Gastrocnemius medialis (tissue), 4 donors: ENCODE measurements around the gene SGMS1. TPM values are rescaled to one million over a fixed set of nuclear protein-coding genes. Genes with fewer than 3 reads are reported as not detected.

Experiments used
- ATAC-seq, 2 donors: fragments of 150-250 bp; one replicate each; pipeline ENCODE4 v1.9.1; 2016
- DNase-seq, 2 donors: peaks; one replicate each; pipeline ENCODE4 v3.0.0-alpha.2; 2019
- H3K27ac ChIP-seq, 4 donors: fragments of 200-600 bp; sonication (generic); 1 replicate in 1 of 4; 2 replicates in 3 of 4; pipeline ENCODE4 v1.5.1; 2016 to 2018; ENCODE audit warnings: mild to moderate bottlenecking in 2 of 4, moderate library complexity in 1 of 4
- H3K27me3 ChIP-seq, 3 donors: fragments of 200-600 bp; sonication (generic) in 2 of 3; 1 replicate in 1 of 3; 2 replicates in 2 of 3; pipeline versions ENCODE4 v1.5.1 to v1.6.0; 2016 to 2019; ENCODE audit warnings: mild to moderate bottlenecking in 1 of 3, moderate library complexity in 1 of 3
- H3K36me3 ChIP-seq, 2 donors: fragments of 200-600 bp; sonication (generic) in 1 of 2; one replicate each; pipeline ENCODE4 v1.5.1; 2017 to 2018
- H3K4me1 ChIP-seq, 2 donors: fragments of 200-600 bp; sonication (generic) in 1 of 2; one replicate each; pipeline ENCODE4 v1.5.1; 2016 to 2017; ENCODE audit warnings: mild to moderate bottlenecking in 2 of 2
- H3K4me3 ChIP-seq, 4 donors: fragments of 200-600 bp; sonication (generic) in 3 of 4; 1 replicate in 1 of 4; 2 replicates in 3 of 4; pipeline ENCODE4 v1.5.1; 2016 to 2019; ENCODE audit warnings: mild to moderate bottlenecking in 2 of 4
- H3K9me3 ChIP-seq, 3 donors: fragments of 200-600 bp; sonication (generic) in 2 of 3; 1 replicate in 1 of 3; 2 replicates in 2 of 3; pipeline ENCODE4 v1.5.1; 2016 to 2019
- POLR2A ChIP-seq, 2 donors: fragments of 450-650 bp; IDR thresholded peaks; one replicate each; pipeline ENCODE4 v1.6.1; 2017; ENCODE audit warnings: antibody characterized with exemption in 2 of 2, mild to moderate bottlenecking in 2 of 2, moderate library complexity in 2 of 2
- in situ Hi-C, 4 donors: fragments of 200-750 bp; cut with MboI; loops; one replicate each; pipeline versions ENCODE4 v1.15.0 to v1.8.0; 2017; ENCODE audit warnings: low sequenced_read_pairs in 4 of 4
- intact Hi-C: fragments of 100-400 bp; cut with DNase I; formaldehyde crosslinking; loops from one replicate; pipeline ENCODE4 v1.15.1; 2023; ENCODE audit warnings: low total_unique reads
- total RNA-seq, 4 donors: library from RNA; depleted of rRNA; stranded (reverse); fragments of >200 nt; gene quantifications; one replicate each; pipeline versions ENCODE4 v1.1.0 to v1.2.3, GENCODE V29; 2016
- TF ChIP-seq, protein P1 (sequence below), 5 experiments: fragments of 450-650 bp in 3 of 5; fragments of 200-600 bp in 2 of 5; sonication (generic) in 2 of 5; IDR thresholded peaks in 4 of 5; conservative IDR thresholded peaks in 1 of 5; 1 replicate in 4 of 5; 2 replicates in 1 of 5; pipeline ENCODE4 v1.5.1; 2016 to 2019; ENCODE audit warnings: antibody characterized with exemption in 5 of 5, mild to moderate bottlenecking in 3 of 5, moderate library complexity in 3 of 5

The SGMS1 gene
- total RNA-seq, 4 donors from 2014 or later = 17.6 to 30.7 (median 25.0) TPM

GRCh38 chr10:50640238-50640637 lies 16.5 kb upstream of the SGMS1 start:
- no peaks in the 10 kb centered on the region for H3K36me3 ChIP-seq
- H3K4me1 ChIP-seq = no peaks in the 10 kb centered on the region
- H3K4me3 ChIP-seq = no peak overlapping the region
- H3K27ac ChIP-seq = no peak overlapping the region
- no peak for DNase-seq
- no peak for ATAC-seq
- TF ChIP-seq POLR2A (IDR thresholded peaks at IDR 0.05) = no peak
- TF ChIP-seq, protein P1, sequence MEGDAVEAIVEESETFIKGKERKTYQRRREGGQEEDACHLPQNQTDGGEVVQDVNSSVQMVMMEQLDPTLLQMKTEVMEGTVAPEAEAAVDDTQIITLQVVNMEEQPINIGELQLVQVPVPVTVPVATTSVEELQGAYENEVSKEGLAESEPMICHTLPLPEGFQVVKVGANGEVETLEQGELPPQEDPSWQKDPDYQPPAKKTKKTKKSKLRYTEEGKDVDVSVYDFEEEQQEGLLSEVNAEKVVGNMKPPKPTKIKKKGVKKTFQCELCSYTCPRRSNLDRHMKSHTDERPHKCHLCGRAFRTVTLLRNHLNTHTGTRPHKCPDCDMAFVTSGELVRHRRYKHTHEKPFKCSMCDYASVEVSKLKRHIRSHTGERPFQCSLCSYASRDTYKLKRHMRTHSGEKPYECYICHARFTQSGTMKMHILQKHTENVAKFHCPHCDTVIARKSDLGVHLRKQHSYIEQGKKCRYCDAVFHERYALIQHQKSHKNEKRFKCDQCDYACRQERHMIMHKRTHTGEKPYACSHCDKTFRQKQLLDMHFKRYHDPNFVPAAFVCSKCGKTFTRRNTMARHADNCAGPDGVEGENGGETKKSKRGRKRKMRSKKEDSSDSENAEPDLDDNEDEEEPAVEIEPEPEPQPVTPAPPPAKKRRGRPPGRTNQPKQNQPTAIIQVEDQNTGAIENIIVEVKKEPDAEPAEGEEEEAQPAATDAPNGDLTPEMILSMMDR (IDR thresholded peaks at IDR 0.05 in 4 of 5, conservative IDR thresholded peaks at IDR 0.05 in 1 of 5) = no peak
- intact Hi-C loops = no loop called here
- H3K9me3 ChIP-seq = no peaks in the 10 kb centered on the region
- H3K27me3 ChIP-seq = no peaks in the 10 kb centered on the region
- in situ Hi-C loops = no loop called here

- H3K9me3 ChIP-seq = no peaks in the 10 kb centered on the region
- no peak overlapping the region for H3K4me3 ChIP-seq
- H3K27ac ChIP-seq = no peak overlapping the region
- TF ChIP-seq, protein P1 (IDR thresholded peaks at IDR 0.05 in 4 of 5, conservative IDR thresholded peaks at IDR 0.05 in 1 of 5) = no peak
- TF ChIP-seq POLR2A (IDR thresholded peaks at IDR 0.05) = no peak
- no peaks in the 10 kb centered on the region for H3K27me3 ChIP-seq
- no peaks in the 10 kb centered on the region for H3K36me3 ChIP-seq
- intact Hi-C loops (no loop called here), in situ Hi-C loops (loop anchor here in 1 of 4 donors (10.0 kb wide), 1 partner anchor 352 kb away; no protein-coding TSS in a partner anchor)
- DNase-seq (no peak), ATAC-seq (no peak)
- no peaks in the 10 kb centered on the region for H3K4me1 ChIP-seq
Observed at GRCh38 chr10:50636618-50637579, 13.1 kb upstream of the SGMS1 start.

DNA sequence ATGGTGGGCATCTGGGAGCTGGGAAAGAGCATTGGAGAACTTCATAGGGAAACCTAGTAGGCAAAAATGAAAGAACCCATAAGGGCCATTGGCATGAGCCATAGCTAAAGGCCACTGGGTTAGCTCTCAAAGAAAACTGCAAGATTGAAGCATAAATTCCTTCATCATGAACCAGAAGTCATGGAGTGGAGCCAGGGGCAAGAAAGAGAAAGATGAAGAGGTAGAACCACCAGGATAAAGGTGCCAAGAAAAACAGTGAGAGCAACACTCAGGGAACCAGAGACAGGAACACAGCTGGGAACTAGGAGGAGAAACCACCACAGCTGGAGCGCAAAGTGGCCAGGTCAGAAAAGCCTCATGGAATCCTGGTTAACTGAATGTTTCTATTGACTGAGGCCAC lies 11.5 kb upstream of the SGMS1 start:
- no peaks in the 10 kb centered on the region for H3K27me3 ChIP-seq
- no peaks in the 10 kb centered on the region for H3K4me1 ChIP-seq
- TF ChIP-seq POLR2A (IDR thresholded peaks at IDR 0.05) = no peak
- TF ChIP-seq, protein P1 (IDR thresholded peaks at IDR 0.05 in 4 of 5, conservative IDR thresholded peaks at IDR 0.05 in 1 of 5) = no peak
- peaks cover 0 to 7% of the 10 kb centered on the region in 2 donors for H3K36me3 ChIP-seq
- DNase-seq (no peak), ATAC-seq (no peak)
- no peak overlapping the region for H3K4me3 ChIP-seq
- in situ Hi-C loops = loop anchor here in 1 of 4 donors (10.0 kb wide), 1 partner anchor 350 kb away; no protein-coding TSS in a partner anchor
- intact Hi-C loops = no loop called here
- no peaks in the 10 kb centered on the region for H3K9me3 ChIP-seq
- no peak overlapping the region for H3K27ac ChIP-seq

- Histone ChIP-seq H3K9me3 (no peaks in the 10 kb centered on the region), H3K27me3 (no peaks in the 10 kb centered on the region), H3K36me3 (peaks cover 0 to 14% of the 10 kb centered on the region in 2 donors), H3K27ac (no peak overlapping the region), H3K4me3 (no peak overlapping the region), H3K4me1 (no peaks in the 10 kb centered on the region)
- intact Hi-C loops = no loop called here
- no peak for DNase-seq
- ATAC-seq = no peak
- TF ChIP-seq POLR2A (IDR thresholded peaks at IDR 0.05) = no peak
- TF ChIP-seq, protein P1 (IDR thresholded peaks at IDR 0.05 in 4 of 5, conservative IDR thresholded peaks at IDR 0.05 in 1 of 5) = no peak
- in situ Hi-C loops = loop anchor here in 1 of 4 donors (10.0 kb wide), 1 partner anchor 350 kb away; no protein-coding TSS in a partner anchor
Observed at GRCh38 chr10:50634479-50634878, 10.7 kb upstream of the SGMS1 start.
